Non-pigmented ciliary epithelial cell (primary cell): ENCODE data around the gene IGFLR1.

Experiments used
- DNase-seq: peaks from one replicate; pipeline ENCODE4 v3.0.0-alpha.2; 2010; ENCODE audit warnings: low read depth

Gene IGFLR1

GRCh38 chr19:35742121-35742724 lies at the start of gene IGFLR1:
Gene IGFLR1 (minus strand): TSS chr19:35742452. CDS start chr19:35741180, 1,272 bp downstream.
- no peak for DNase-seq

GRCh38 chr19:35791814-35792279 lies 49.6 kb upstream of the IGFLR1 start:
- no peak for DNase-seq

GRCh38 chr19:35790981-35791813 lies 48.9 kb upstream of the IGFLR1 start:
- no peak for DNase-seq

- no peak for DNase-seq
These were observed 48.0 kb upstream of the IGFLR1 start for GRCh38 chr19:35789978-35790944.

- no peak for DNase-seq
These were observed 47.1 kb upstream of the IGFLR1 start for GRCh38 chr19:35789195-35789977.

- DNase-seq = no peak
These were observed 46.1 kb upstream of the IGFLR1 start for GRCh38 chr19:35788205-35788960.

- DNase-seq = no peak
These were observed 45.1 kb upstream of the IGFLR1 start for GRCh38 chr19:35787227-35787799.

GRCh38 chr19:35786299-35787160 lies 44.3 kb upstream of the IGFLR1 start:
- no peak for DNase-seq

GRCh38 chr19:35785339-35785627 lies 43.0 kb upstream of the IGFLR1 start:
- DNase-seq = no peak

- no peak for DNase-seq
These were observed 42.5 kb upstream of the IGFLR1 start for GRCh38 chr19:35784503-35785338.

GRCh38 chr19:35783469-35784434 lies 41.5 kb upstream of the IGFLR1 start:
- DNase-seq = no peak

GRCh38 chr19:35782589-35782988 lies 40.3 kb upstream of the IGFLR1 start:
- no peak for DNase-seq

GRCh38 chr19:35781650-35782049 lies 39.4 kb upstream of the IGFLR1 start:
- DNase-seq = no peak

- DNase-seq = no peak
These were observed 38.5 kb upstream of the IGFLR1 start for GRCh38 chr19:35780717-35781116.

- no peak for DNase-seq
These were observed 37.8 kb upstream of the IGFLR1 start for GRCh38 chr19:35780058-35780457.

GRCh38 chr19:35779033-35779432 lies 36.8 kb upstream of the IGFLR1 start:
- no peak for DNase-seq

- no peak for DNase-seq
These were observed 35.7 kb upstream of the IGFLR1 start for GRCh38 chr19:35777961-35778360.
